PFSK-1 (cell line): ENCODE data around the gene SPARC.

Experiments
- FOXP2 ChIP-seq: optimal IDR thresholded peaks from 2 replicates; pipeline ENCODE3; 2011; ENCODE audit warnings: borderline replicate concordance, control low read depth, inconsistent platforms; ENCODE audit not compliant: insufficient read depth; ENCODE audit errors: extremely low read length, extremely low read depth
- POLR2AphosphoS5 ChIP-seq: IDR thresholded peaks from 2 replicates; pipeline ENCODE4 v1.6.1; 2012; ENCODE audit warnings: low read depth, mild to moderate bottlenecking, control low read depth, low read length, moderate library complexity
- SIN3A ChIP-seq: IDR thresholded peaks from 2 replicates; pipeline ENCODE4 v1.6.1; 2012; ENCODE audit warnings: mild to moderate bottlenecking, low read length, moderate library complexity, borderline replicate concordance; ENCODE audit not compliant: insufficient read depth
- TAF1 ChIP-seq: IDR thresholded peaks from 2 replicates; pipeline ENCODE4 v1.6.1; 2012; ENCODE audit warnings: low read length, control low read depth, borderline replicate concordance; ENCODE audit not compliant: insufficient read depth
- TF ChIP-seq, protein P1 (sequence below), 2 experiments: IDR thresholded peaks; 2 replicates each; pipeline versions ENCODE4 v1.6.1 to v1.8.0; 2011 to 2012; ENCODE audit warnings: low read depth in 2 of 2, low read length in 2 of 2, control low read depth in 1 of 2, inconsistent platforms in 1 of 2, mild to moderate bottlenecking in 1 of 2, moderate library complexity in 1 of 2; ENCODE audit not compliant: insufficient read depth in 1 of 2

SPARC gene

DNA sequence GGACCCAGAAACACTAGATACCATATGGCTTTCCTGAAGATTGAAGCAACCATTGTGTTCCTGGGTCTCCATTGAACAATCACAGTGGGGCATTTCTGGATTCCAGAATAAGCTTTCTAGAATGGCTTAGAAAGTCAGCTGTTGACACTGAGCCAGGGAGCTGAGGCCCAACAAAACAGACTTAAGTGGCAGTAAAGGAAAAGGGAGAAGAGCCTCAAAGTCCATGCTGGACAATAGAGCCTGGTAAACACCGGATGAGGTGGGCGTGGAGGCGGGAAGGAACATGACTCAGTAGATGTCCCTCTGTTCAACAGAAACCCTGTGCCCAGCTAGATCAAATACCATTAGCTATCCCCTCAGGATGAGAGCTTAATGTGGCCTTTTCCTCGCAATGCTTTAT is 14.8 kb downstream of the SPARC start:
- TF ChIP-seq SIN3A (no peak), TAF1 (no peak), POLR2AphosphoS5 (no peak), FOXP2 (no peak)
- TF ChIP-seq, protein P1, sequence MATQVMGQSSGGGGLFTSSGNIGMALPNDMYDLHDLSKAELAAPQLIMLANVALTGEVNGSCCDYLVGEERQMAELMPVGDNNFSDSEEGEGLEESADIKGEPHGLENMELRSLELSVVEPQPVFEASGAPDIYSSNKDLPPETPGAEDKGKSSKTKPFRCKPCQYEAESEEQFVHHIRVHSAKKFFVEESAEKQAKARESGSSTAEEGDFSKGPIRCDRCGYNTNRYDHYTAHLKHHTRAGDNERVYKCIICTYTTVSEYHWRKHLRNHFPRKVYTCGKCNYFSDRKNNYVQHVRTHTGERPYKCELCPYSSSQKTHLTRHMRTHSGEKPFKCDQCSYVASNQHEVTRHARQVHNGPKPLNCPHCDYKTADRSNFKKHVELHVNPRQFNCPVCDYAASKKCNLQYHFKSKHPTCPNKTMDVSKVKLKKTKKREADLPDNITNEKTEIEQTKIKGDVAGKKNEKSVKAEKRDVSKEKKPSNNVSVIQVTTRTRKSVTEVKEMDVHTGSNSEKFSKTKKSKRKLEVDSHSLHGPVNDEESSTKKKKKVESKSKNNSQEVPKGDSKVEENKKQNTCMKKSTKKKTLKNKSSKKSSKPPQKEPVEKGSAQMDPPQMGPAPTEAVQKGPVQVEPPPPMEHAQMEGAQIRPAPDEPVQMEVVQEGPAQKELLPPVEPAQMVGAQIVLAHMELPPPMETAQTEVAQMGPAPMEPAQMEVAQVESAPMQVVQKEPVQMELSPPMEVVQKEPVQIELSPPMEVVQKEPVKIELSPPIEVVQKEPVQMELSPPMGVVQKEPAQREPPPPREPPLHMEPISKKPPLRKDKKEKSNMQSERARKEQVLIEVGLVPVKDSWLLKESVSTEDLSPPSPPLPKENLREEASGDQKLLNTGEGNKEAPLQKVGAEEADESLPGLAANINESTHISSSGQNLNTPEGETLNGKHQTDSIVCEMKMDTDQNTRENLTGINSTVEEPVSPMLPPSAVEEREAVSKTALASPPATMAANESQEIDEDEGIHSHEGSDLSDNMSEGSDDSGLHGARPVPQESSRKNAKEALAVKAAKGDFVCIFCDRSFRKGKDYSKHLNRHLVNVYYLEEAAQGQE (IDR thresholded peaks at IDR 0.05; ENCODE audit: insufficient read depth in 1 of 2, low read depth in 2 of 2, low read length in 2 of 2): no peak

DNA sequence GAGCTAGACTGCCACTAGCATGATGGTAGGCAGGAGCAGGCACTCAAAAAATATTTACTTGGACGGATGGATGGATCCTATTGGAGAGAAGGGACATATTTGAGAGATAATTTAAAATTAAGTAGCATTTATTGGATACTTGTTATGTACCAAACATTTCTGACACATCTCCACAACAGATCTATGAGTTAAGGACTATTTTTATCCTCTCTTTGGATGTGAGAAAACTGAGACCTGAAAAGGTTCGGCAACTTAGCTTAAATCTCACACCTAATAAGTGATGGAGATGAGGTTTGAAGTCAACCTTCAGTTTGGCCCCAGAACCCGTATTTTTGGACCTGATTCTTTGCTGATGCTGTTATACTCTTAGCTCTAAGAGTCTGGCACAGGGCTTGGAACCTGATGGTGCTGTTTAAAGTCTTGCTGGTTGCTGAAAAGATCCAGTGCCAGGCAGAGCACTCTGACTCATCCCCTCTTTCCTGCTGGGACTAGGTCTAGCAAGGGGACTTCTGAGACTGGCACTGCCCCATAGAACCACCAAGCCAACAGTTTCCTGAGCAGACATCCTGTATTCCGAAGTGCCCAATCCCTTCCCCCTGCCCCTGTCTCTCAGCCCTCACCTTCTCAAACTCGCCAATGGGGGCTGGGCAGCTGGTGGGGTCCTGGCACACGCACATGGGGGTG is 15.6 kb downstream of the SPARC start:
- TF ChIP-seq POLR2AphosphoS5 (no peak), SIN3A (no peak), FOXP2 (no peak), TAF1 (no peak)
- TF ChIP-seq, protein P1 (IDR thresholded peaks at IDR 0.05; ENCODE audit: insufficient read depth in 1 of 2, low read depth in 2 of 2, low read length in 2 of 2): no peak

DNA sequence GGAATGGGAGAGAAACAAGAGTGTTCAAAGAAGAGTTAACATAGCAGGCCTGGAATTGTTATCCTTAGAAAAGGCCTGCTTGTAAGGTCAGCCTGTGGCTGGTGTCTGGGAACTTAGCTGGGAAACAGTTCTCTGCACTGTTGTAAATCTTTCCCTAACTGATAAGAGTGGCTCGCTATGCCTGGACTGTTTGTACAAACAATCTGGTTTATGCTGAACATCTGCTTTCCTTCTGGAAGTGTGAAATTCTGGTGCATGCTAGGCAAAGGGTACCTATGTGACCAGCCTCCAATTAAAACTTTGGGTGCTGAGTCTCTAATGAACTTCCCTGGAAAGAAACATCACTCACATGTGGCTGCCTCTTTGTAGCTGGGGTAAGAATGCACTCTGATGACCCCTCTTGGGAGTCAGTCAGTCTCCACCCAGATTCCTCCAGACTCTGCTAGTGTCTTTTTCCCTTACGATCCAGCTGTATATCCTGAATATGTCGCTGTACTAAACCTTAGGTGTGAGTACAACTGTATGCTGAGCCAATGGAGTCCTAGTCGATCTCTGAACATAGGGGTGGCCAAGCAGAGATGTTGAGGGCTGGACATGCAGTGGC is 16.5 kb downstream of the SPARC start:
- TF ChIP-seq FOXP2 (no peak), TAF1 (no peak), POLR2AphosphoS5 (no peak), SIN3A (no peak)
- TF ChIP-seq, protein P1 (IDR thresholded peaks at IDR 0.05; ENCODE audit: insufficient read depth in 1 of 2, low read depth in 2 of 2, low read length in 2 of 2): no peak

DNA sequence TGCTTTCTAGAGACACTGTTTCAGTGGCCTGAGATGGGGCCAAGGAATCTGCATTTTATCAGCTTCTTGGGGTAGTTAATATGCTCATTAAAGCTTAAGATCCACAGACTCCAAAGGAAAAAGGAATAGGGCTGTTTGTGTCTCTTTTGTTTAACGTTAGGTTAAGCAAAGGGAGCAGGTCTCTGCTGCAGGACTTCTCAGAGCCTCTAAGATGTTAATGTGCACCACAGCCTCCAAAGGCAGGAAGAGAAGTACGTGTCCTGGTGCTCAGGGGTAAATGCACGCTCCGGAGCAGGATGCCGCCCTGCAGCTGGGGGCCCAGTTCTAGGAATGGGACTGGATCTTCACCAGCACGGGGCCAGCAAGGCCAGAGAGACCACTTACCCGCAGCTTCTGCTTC is 19.6 kb downstream of the SPARC start:
- TF ChIP-seq FOXP2: no peak
- TF ChIP-seq, protein P1 (IDR thresholded peaks at IDR 0.05; ENCODE audit: insufficient read depth in 1 of 2, low read depth in 2 of 2, low read length in 2 of 2): no peak
- TF ChIP-seq POLR2AphosphoS5: no peak
- TF ChIP-seq SIN3A: no peak
- TF ChIP-seq TAF1: no peak

DNA sequence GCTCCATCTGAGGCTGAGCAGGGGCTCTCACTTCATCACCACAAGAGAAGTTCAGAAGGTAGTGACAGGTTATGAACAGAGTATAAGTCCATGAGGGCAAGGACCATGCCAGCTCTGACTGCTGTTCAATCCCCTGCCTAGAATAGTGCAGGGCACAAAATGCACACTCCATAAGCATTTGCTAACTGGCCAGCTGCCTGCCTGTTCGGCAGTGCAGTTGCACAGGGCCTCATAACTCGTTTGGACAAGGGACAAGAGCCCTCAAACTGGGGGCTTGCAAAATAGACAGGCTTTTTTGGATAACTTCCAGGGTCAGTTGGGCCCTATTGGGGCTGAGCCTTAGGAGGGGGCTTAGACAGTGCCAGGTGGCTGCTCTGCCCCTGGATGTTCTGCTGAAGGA is 21.1 kb downstream of the SPARC start:
- no peak for TF ChIP-seq FOXP2
- TF ChIP-seq, protein P1 (IDR thresholded peaks at IDR 0.05; ENCODE audit: insufficient read depth in 1 of 2, low read depth in 2 of 2, low read length in 2 of 2): no peak
- TF ChIP-seq SIN3A: no peak
- TF ChIP-seq POLR2AphosphoS5: no peak
- no peak for TF ChIP-seq TAF1
